ENCODE measurements around the gene PDCD1. TPM values are rescaled to one million over a fixed set of nuclear protein-coding genes. Genes with fewer than 3 reads are reported as not detected.

PDCD1 gene
- total and polyA plus RNA-seq, 10 of the 15 experiments (the other 5 are each of a cell fraction or from before 2014, with no cell fraction given) = 0.62 to 6.4 (median 2.9) TPM; not detected in 2

DNA sequence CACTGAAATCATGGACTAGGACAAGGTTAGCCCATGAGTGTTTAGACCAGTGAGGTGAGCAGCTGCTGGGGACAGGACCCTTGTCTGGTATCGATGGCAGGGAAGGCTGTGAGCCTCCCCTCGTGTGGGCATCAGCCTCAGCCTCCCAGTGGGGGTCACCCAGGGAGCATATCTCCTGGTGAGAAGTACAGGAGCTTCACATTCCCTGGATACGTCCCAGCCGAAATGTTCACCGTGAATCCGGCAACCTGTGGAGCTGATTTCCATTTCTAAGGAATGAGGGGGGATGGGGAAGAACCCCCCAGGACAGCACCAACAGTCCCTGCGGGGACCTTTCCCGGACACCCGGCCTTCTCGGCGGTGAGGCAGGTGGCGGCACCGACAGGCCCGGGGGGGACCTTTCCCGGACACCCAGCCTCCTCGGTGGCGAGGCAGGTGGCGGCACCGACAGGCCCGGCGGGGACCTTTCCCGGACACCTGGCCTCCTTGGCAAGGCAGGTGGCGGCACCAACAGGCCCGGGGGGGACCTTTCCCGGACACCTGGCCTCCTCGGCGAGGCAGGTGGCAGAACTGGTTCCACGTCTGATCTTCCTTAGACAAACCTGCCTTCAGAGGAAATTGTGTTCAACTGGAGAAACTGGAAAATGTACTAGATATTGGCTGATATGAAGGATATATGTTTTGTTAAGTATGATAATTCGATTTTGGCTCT lies 32.0 kb upstream of the PDCD1 start:
- no peak for DNase-seq (ENCODE audit: low read depth, low spot score)
- H2AFZ ChIP-seq (ENCODE audit: control insufficient read depth, low read depth, low read length) = no peak overlapping the region
- ChIA-PET CTCF (no interaction called here), SMC1A (ENCODE audit: uncharacterized antibody, unreplicated experiment) (no interaction called here), RAD21 (ENCODE audit: unreplicated experiment) (no interaction called here), POLR2A (no interaction called here)
- no peaks in the 10 kb centered on the region for H3K27me3 ChIP-seq (replicated peaks in 1 of 2; ENCODE audit: control insufficient read depth in 2 of 2, insufficient read depth in 2 of 2, low read length in 1 of 2)
- no peak overlapping the region for H3K27ac ChIP-seq (ENCODE audit: control insufficient read depth, insufficient read depth)
- intact Hi-C loops (cut with micrococcal nuclease; ENCODE audit: unreplicated experiment) (no loop called here), in situ Hi-C loops (cut with MboI) (no loop called here)
- no peak overlapping the region for H3K9ac ChIP-seq (ENCODE audit: control insufficient read depth, insufficient read depth, low read length)
- H3K4me2 ChIP-seq (ENCODE audit: control insufficient read depth, insufficient read depth) = no peak overlapping the region
- no peak for ATAC-seq
- TF ChIP-seq, protein P1, sequence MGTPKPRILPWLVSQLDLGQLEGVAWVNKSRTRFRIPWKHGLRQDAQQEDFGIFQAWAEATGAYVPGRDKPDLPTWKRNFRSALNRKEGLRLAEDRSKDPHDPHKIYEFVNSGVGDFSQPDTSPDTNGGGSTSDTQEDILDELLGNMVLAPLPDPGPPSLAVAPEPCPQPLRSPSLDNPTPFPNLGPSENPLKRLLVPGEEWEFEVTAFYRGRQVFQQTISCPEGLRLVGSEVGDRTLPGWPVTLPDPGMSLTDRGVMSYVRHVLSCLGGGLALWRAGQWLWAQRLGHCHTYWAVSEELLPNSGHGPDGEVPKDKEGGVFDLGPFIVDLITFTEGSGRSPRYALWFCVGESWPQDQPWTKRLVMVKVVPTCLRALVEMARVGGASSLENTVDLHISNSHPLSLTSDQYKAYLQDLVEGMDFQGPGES (IDR thresholded peaks at IDR 0.05) = no peak
- 98% methylated on average over 22 of the region's 29 CpGs for WGBS (ENCODE audit: insufficient coverage, insufficient replicate concordance, low lambda C conversion rate, missing lambda C conversion rate)
- no peaks in the 10 kb centered on the region for H4K20me1 ChIP-seq (ENCODE audit: control insufficient read depth, insufficient read depth)
- H3K4me1 ChIP-seq (ENCODE audit: control insufficient read depth, insufficient read depth, low read length) = peaks cover 8% of the 10 kb centered on the region
- no peak overlapping the region for H3K4me3 ChIP-seq
- H3K79me2 ChIP-seq (ENCODE audit: control insufficient read depth, insufficient read depth, low read length) = no peaks in the 10 kb centered on the region
- H3K36me3 ChIP-seq (ENCODE audit: control insufficient read depth in 2 of 2, insufficient read depth in 2 of 2, low read length in 1 of 2) = no peaks in the 10 kb centered on the region
- no TSS peak for BruUV-seq (replicated peaks)
- FAIRE-seq = no peak
- H3K9me3 ChIP-seq (replicated peaks; ENCODE audit: control insufficient read depth, insufficient read depth, low read length) = no peaks in the 10 kb centered on the region; the same call in 2 of the 3 replicates

GRCh38 chr2:241888641-241889040 lies 29.9 kb upstream of the PDCD1 start:
- no peaks in the 10 kb centered on the region for H3K36me3 ChIP-seq (ENCODE audit: control insufficient read depth in 2 of 2, insufficient read depth in 2 of 2, low read length in 1 of 2)
- H3K79me2 ChIP-seq (ENCODE audit: control insufficient read depth, insufficient read depth, low read length) = no peaks in the 10 kb centered on the region; the same call in 1 of the 2 replicates
- RAD21 ChIA-PET (ENCODE audit: unreplicated experiment) = no interaction called here
- H3K4me2 ChIP-seq (ENCODE audit: control insufficient read depth, insufficient read depth) = no peak overlapping the region
- no peak overlapping the region for H2AFZ ChIP-seq (ENCODE audit: control insufficient read depth, low read depth, low read length)
- DNase-seq (ENCODE audit: low read depth, low spot score) (no peak), FAIRE-seq (no peak), ATAC-seq (no peak)
- H3K27ac ChIP-seq (ENCODE audit: control insufficient read depth, insufficient read depth) = no peak overlapping the region
- intact Hi-C loops (cut with micrococcal nuclease; ENCODE audit: unreplicated experiment) = no loop called here
- H3K4me1 ChIP-seq (ENCODE audit: control insufficient read depth, insufficient read depth, low read length) = peaks cover 8% of the 10 kb centered on the region
- no peaks in the 10 kb centered on the region for H4K20me1 ChIP-seq (ENCODE audit: control insufficient read depth, insufficient read depth)
- H3K4me3 ChIP-seq = no peak overlapping the region
- POLR2A ChIA-PET = no interaction called here
- H3K9ac ChIP-seq (ENCODE audit: control insufficient read depth, insufficient read depth, low read length) = no peak overlapping the region
- 36% methylated on average over 4 of the region's 6 CpGs for WGBS (ENCODE audit: insufficient coverage, insufficient replicate concordance, low lambda C conversion rate, missing lambda C conversion rate)
- CTCF ChIA-PET = no interaction called here
- no TSS peak for BruUV-seq (replicated peaks)
- H3K27me3 ChIP-seq (replicated peaks in 1 of 2; ENCODE audit: control insufficient read depth in 2 of 2, insufficient read depth in 2 of 2, low read length in 1 of 2) = no peaks in the 10 kb centered on the region
- SMC1A ChIA-PET (ENCODE audit: uncharacterized antibody, unreplicated experiment) = no interaction called here
- in situ Hi-C loops (cut with MboI) = no loop called here
- H3K9me3 ChIP-seq (replicated peaks; ENCODE audit: control insufficient read depth, insufficient read depth, low read length) = no peaks in the 10 kb centered on the region; the same call in 2 of the 3 replicates
- TF ChIP-seq HDAC6 (IDR thresholded peaks at IDR 0.05; ENCODE audit: unreplicated experiment) (no peak), CBFB (IDR thresholded peaks at IDR 0.05; ENCODE audit: low read depth) (no peak), SREBF2 (IDR thresholded peaks at IDR 0.05; ENCODE audit: low read length) (no peak), IRF4 (IDR thresholded peaks at IDR 0.05; ENCODE audit: low read depth, low read length) (no peak), NFYB (IDR thresholded peaks at IDR 0.05; ENCODE audit: insufficient read depth, low read depth, low read length) (no peak), ZNF687 (IDR thresholded peaks at IDR 0.05) (no peak), IKZF1 (conservative IDR thresholded peaks at IDR 0.05) (no peak), SRF (IDR thresholded peaks at IDR 0.05; ENCODE audit: low read depth in 2 of 2, low read length in 2 of 2) (no peak)
- TF ChIP-seq, protein P2, sequence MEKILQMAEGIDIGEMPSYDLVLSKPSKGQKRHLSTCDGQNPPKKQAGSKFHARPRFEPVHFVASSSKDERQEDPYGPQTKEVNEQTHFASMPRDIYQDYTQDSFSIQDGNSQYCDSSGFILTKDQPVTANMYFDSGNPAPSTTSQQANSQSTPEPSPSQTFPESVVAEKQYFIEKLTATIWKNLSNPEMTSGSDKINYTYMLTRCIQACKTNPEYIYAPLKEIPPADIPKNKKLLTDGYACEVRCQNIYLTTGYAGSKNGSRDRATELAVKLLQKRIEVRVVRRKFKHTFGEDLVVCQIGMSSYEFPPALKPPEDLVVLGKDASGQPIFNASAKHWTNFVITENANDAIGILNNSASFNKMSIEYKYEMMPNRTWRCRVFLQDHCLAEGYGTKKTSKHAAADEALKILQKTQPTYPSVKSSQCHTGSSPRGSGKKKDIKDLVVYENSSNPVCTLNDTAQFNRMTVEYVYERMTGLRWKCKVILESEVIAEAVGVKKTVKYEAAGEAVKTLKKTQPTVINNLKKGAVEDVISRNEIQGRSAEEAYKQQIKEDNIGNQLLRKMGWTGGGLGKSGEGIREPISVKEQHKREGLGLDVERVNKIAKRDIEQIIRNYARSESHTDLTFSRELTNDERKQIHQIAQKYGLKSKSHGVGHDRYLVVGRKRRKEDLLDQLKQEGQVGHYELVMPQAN (conservative IDR thresholded peaks at IDR 0.05) = no peak
